ENCODE results near the gene FXR1. TPM values are rescaled to one million over a fixed set of nuclear protein-coding genes. Genes with fewer than 3 reads are reported as not detected.
A peak's percentile ranks its signal among the peaks of the same experiment; 100 is the strongest.

The FXR1 gene
- total and polyA plus RNA-seq, 10 of the 15 experiments (the other 5 are each of a cell fraction or from before 2014, with no cell fraction given): 38.5 to 159 (median 102) TPM

GRCh38 chr3:180990505-180990904 lies 78.0 kb downstream of the FXR1 start:
- FAIRE-seq: no peak
- no peak overlapping the region for H3K9ac ChIP-seq (ENCODE audit: control insufficient read depth, insufficient read depth, low read length)
- 0% methylated on average over 2 of the region's 2 CpGs for WGBS (ENCODE audit: insufficient coverage, insufficient replicate concordance, low lambda C conversion rate, missing lambda C conversion rate)
- H3K4me1 ChIP-seq (ENCODE audit: control insufficient read depth, insufficient read depth, low read length): peaks cover 5% of the 10 kb centered on the region; the same call in 1 of the 2 replicates
- H4K20me1 ChIP-seq (ENCODE audit: control insufficient read depth, insufficient read depth): no peaks in the 10 kb centered on the region
- no peak for ATAC-seq
- BruUV-seq (replicated peaks): no TSS peak
- H3K4me2 ChIP-seq (ENCODE audit: control insufficient read depth, insufficient read depth): peak overlapping the region; percentile 86
- TF ChIP-seq SUZ12 (IDR thresholded peaks at IDR 0.05; ENCODE audit: unreplicated experiment) (no peak), RELB (IDR thresholded peaks at IDR 0.05; ENCODE audit: low read depth) (no peak), RAD51 (IDR thresholded peaks at IDR 0.05) (no peak), FOXM1 (IDR thresholded peaks at IDR 0.05; ENCODE audit: low read depth, low read length) (no peak), BRCA1 (IDR thresholded peaks at IDR 0.05; ENCODE audit: low read depth, low read length) (no peak), CREM (IDR thresholded peaks at IDR 0.05; ENCODE audit: low read depth) (no peak), SKIL (IDR thresholded peaks at IDR 0.05; ENCODE audit: low read depth, poor library complexity, severe bottlenecking) (no peak)
- no peak overlapping the region for H3K27ac ChIP-seq (ENCODE audit: control insufficient read depth, insufficient read depth)
- in situ Hi-C loops (cut with MboI) (no loop called here), intact Hi-C loops (cut with micrococcal nuclease; ENCODE audit: unreplicated experiment) (no loop called here)
- H2AFZ ChIP-seq (ENCODE audit: control insufficient read depth, low read depth, low read length): peak overlapping the region; percentile 84
- peak overlapping the region; percentile 86 for H3K4me3 ChIP-seq
- H3K79me2 ChIP-seq (ENCODE audit: control insufficient read depth, insufficient read depth, low read length): peaks cover 10% of the 10 kb centered on the region
- no peaks in the 10 kb centered on the region for H3K9me3 ChIP-seq (replicated peaks; ENCODE audit: control insufficient read depth, insufficient read depth, low read length)
- SMC1A ChIA-PET (ENCODE audit: uncharacterized antibody, unreplicated experiment): interaction anchor here (0.5 to 0.8 kb wide), 3 partner anchors 56 to 1800 kb away, joined by 3 to 4 read pairs (median 3); no protein-coding TSS in a partner anchor
- no peaks in the 10 kb centered on the region for H3K27me3 ChIP-seq (replicated peaks in 1 of 2; ENCODE audit: control insufficient read depth in 2 of 2, insufficient read depth in 2 of 2, low read length in 1 of 2)
- DNase-seq (ENCODE audit: low read depth, low spot score): no peak
- no peaks in the 10 kb centered on the region for H3K36me3 ChIP-seq (ENCODE audit: control insufficient read depth in 2 of 2, insufficient read depth in 2 of 2, low read length in 1 of 2)
- RAD21 ChIA-PET (ENCODE audit: unreplicated experiment): no interaction called here
- CTCF ChIA-PET: no interaction called here
- POLR2A ChIA-PET: no interaction called here
